H1 (cell line): ENCODE results near the gene PCDHB5. TPM values are rescaled to one million over a fixed set of nuclear protein-coding genes. Genes with fewer than 3 reads are reported as not detected.

ENCODE experiments used
- CTCF ChIA-PET: fragments of 300-600 bp; sonication (Branson Sonifier 250); formaldehyde crosslinking; loops from one replicate; lab custom pipeline; 2021; ENCODE audit not compliant: partially characterized antibody; lab: Charles Lee
- POLR2A ChIA-PET: fragments of 300-600 bp; sonication (Branson Sonifier 250); formaldehyde crosslinking; loops from one replicate; lab custom pipeline; 2021; ENCODE audit warnings: inconsistent platforms; ENCODE audit not compliant: partially characterized antibody; lab: Charles Lee
- DNase-seq, 2 experiments: peaks; one replicate each; pipeline versions ENCODE4 v3.0.0 to v3.0.0-alpha.2; 2010 to 2022; ENCODE audit warnings: low spot score in 2 of 2, low read depth in 1 of 2, mixed read lengths in 1 of 2
- FAIRE-seq: peaks from 2 replicates; lab custom pipeline; 2011; peaks lifted over from hg19 to GRCh38; lab: Jason Lieb, UNC
- H2AFZ ChIP-seq: 2 replicates; pipeline ENCODE4 v1.8.1; 2012; ENCODE audit warnings: low read length, inconsistent platforms
- H2AK5ac ChIP-seq: 2 replicates; pipeline ENCODE4 v1.6.1; 2013; ENCODE audit warnings: low read depth, low read length
- H2BK120ac ChIP-seq: replicated peaks from 2 replicates; pipeline ENCODE3; 2013; ENCODE audit warnings: low read depth, low read length, inconsistent platforms
- H2BK12ac ChIP-seq: 2 replicates; pipeline ENCODE4 v1.6.1; 2013; ENCODE audit warnings: low read depth, low read length
- H2BK15ac ChIP-seq: 2 replicates; pipeline ENCODE4 v1.6.1; 2013; ENCODE audit warnings: low read length
- H2BK20ac ChIP-seq: 2 replicates; pipeline ENCODE4 v1.6.1; 2013; ENCODE audit warnings: low read length
- H2BK5ac ChIP-seq: 2 replicates; pipeline ENCODE4 v1.6.1; 2013; ENCODE audit warnings: low read depth, low read length
- H3K14ac ChIP-seq: 2 replicates; pipeline ENCODE4 v1.6.1; 2013; ENCODE audit warnings: inconsistent platforms; ENCODE audit not compliant: insufficient read length
- H3K18ac ChIP-seq: 2 replicates; pipeline ENCODE4 v1.6.1; 2013; ENCODE audit warnings: low read length; ENCODE audit errors: extremely low read depth
- H3K23ac ChIP-seq: 2 replicates; pipeline ENCODE4 v1.6.1; 2013; ENCODE audit warnings: inconsistent platforms; ENCODE audit not compliant: insufficient read length
- H3K23me2 ChIP-seq: 2 replicates; pipeline ENCODE4 v1.6.1; 2013; ENCODE audit warnings: low read depth, low read length
- H3K27ac ChIP-seq: 2 replicates; pipeline ENCODE4 v1.6.1; 2011; ENCODE audit warnings: low read depth, low read length, inconsistent platforms
- H3K27me3 ChIP-seq, 4 experiments: replicated peaks in 1 of 4; 1 replicate in 1 of 4; 2 replicates in 3 of 4; pipeline versions ENCODE4 v1.6.1 to v1.8.1; 2011 to 2013; ENCODE audit warnings: low read length in 3 of 4, mild to moderate bottlenecking in 3 of 4, inconsistent platforms in 2 of 4, mixed read lengths in 2 of 4, moderate library complexity in 1 of 4; ENCODE audit not compliant: control insufficient read depth in 3 of 4, insufficient read depth in 3 of 4; ENCODE audit errors: extremely low read depth in 1 of 4
- H3K36me3 ChIP-seq, 4 experiments: 2 replicates each; pipeline versions ENCODE4 v1.6.1 to v1.8.1; 2011 to 2013; ENCODE audit warnings: mild to moderate bottlenecking in 4 of 4, low read length in 3 of 4, moderate library complexity in 2 of 4, control low read depth in 1 of 4, inconsistent platforms in 1 of 4; ENCODE audit not compliant: insufficient read depth in 4 of 4, control insufficient read depth in 2 of 4
- H3K4ac ChIP-seq: replicated peaks from 2 replicates; pipeline ENCODE3; 2013; ENCODE audit warnings: low read length, low read depth, mixed read lengths, inconsistent platforms; ENCODE audit not compliant: insufficient read length
- H3K4me1 ChIP-seq, 4 experiments: replicated peaks in 1 of 4; 1 replicate in 1 of 4; 2 replicates in 3 of 4; pipeline versions ENCODE4 v1.6.1 to v1.8.1; 2011 to 2013; ENCODE audit warnings: low read length in 3 of 4, inconsistent platforms in 2 of 4, mixed read lengths in 1 of 4; ENCODE audit not compliant: insufficient read depth in 4 of 4, control insufficient read depth in 3 of 4
- H3K4me2 ChIP-seq, 2 experiments: 2 replicates each; pipeline versions ENCODE4 v1.6.1 to v1.8.1; 2011 to 2013; ENCODE audit warnings: low read depth in 2 of 2, low read length in 2 of 2, control low read depth in 1 of 2, inconsistent platforms in 1 of 2, mild to moderate bottlenecking in 1 of 2; ENCODE audit not compliant: insufficient read depth in 1 of 2
- H3K4me3 ChIP-seq, 4 experiments: fragments of 200-600, 300-600 bp in 1 of 4; sonication (generic), shearing (Covaris generic), sonication (Bioruptor Twin) in 1 of 4; 2 replicates each; pipeline versions ENCODE4 v1.5.1 to v1.8.1; 2011 to 2016; ENCODE audit warnings: low read length in 4 of 4, low read depth in 3 of 4, control low read depth in 2 of 4, inconsistent platforms in 2 of 4, mild to moderate bottlenecking in 2 of 4, mixed read lengths in 1 of 4, moderate library complexity in 1 of 4; ENCODE audit not compliant: insufficient read depth in 2 of 4; ENCODE audit errors: extremely low read depth in 1 of 4
- H3K56ac ChIP-seq: replicated peaks from 2 replicates; pipeline ENCODE3; 2013; ENCODE audit warnings: low read depth, mild to moderate bottlenecking, mixed read lengths, low read length, inconsistent platforms; ENCODE audit not compliant: insufficient read length
- H3K79me1 ChIP-seq: 2 replicates; pipeline ENCODE4 v1.6.1; 2013; ENCODE audit warnings: low read depth, low read length, control low read depth
- H3K79me2 ChIP-seq, 2 experiments: 2 replicates each; pipeline versions ENCODE4 v1.6.1 to v1.8.1; 2012 to 2013; ENCODE audit warnings: low read length in 2 of 2, mild to moderate bottlenecking in 2 of 2, inconsistent platforms in 1 of 2; ENCODE audit not compliant: insufficient read depth in 2 of 2, control insufficient read depth in 1 of 2
- H3K9ac ChIP-seq, 4 experiments: replicated peaks in 1 of 4; 1 replicate in 1 of 4; 2 replicates in 3 of 4; pipeline versions ENCODE4 v1.6.1 to v1.8.1; 2011 to 2013; ENCODE audit warnings: low read depth in 3 of 4, low read length in 3 of 4, control low read depth in 2 of 4, mild to moderate bottlenecking in 2 of 4, moderate library complexity in 2 of 4, inconsistent platforms in 1 of 4; ENCODE audit errors: extremely low read depth in 1 of 4
- H3K9me3 ChIP-seq, 2 experiments: 2 replicates each; pipeline versions ENCODE4 v1.6.1 to v1.8.1; 2012 to 2013; ENCODE audit warnings: mild to moderate bottlenecking in 2 of 2, moderate library complexity in 2 of 2, control low read depth in 1 of 2, inconsistent platforms in 1 of 2, low read depth in 1 of 2, low read length in 1 of 2, mixed read lengths in 1 of 2; ENCODE audit not compliant: insufficient read depth in 2 of 2
- H4K20me1 ChIP-seq, 2 experiments: replicated peaks in 1 of 2; 2 replicates each; pipeline versions ENCODE3 to v1.8.1; 2011 to 2013; ENCODE audit warnings: inconsistent platforms in 2 of 2, low read length in 2 of 2, mild to moderate bottlenecking in 1 of 2; ENCODE audit not compliant: insufficient read depth in 2 of 2, control insufficient read depth in 1 of 2
- H4K5ac ChIP-seq: 2 replicates; pipeline ENCODE4 v1.6.1; 2013; ENCODE audit warnings: low read length, low read depth, mixed read lengths, inconsistent platforms; ENCODE audit not compliant: insufficient read length
- H4K8ac ChIP-seq: 2 replicates; pipeline ENCODE4 v1.8.0; 2013; ENCODE audit warnings: mild to moderate bottlenecking, moderate library complexity, low read length, inconsistent platforms; ENCODE audit not compliant: insufficient read depth; ENCODE audit errors: extremely low read depth
- H4K91ac ChIP-seq: replicated peaks from 2 replicates; pipeline ENCODE3; 2013; ENCODE audit warnings: low read length, mixed read lengths, inconsistent platforms; ENCODE audit not compliant: insufficient read length
- CTBP2 ChIP-seq: IDR thresholded peaks from 2 replicates; pipeline ENCODE4 v1.7.0; 2011; ENCODE audit warnings: borderline replicate concordance, mild to moderate bottlenecking, moderate library complexity, mixed read lengths, low read length; ENCODE audit not compliant: insufficient read depth, insufficient read length
- GTF2F1 ChIP-seq: IDR thresholded peaks from 2 replicates; pipeline ENCODE4 v1.6.1; 2012; ENCODE audit warnings: low read depth, low read length, improper control_type of control experiment, borderline replicate concordance
- POU5F1 ChIP-seq: IDR thresholded peaks from 2 replicates; pipeline ENCODE4 v1.6.1; 2011; ENCODE audit warnings: low read depth, mild to moderate bottlenecking, low read length, moderate library complexity
- WGBS, 2 experiments: shearing (Covaris generic) in 1 of 2; methylation state at CpG; one replicate each; pipeline versions ENCODE4 v1.1.6 to v1.1.7; 2013 to 2015; ENCODE audit warnings: low lambda C conversion rate in 2 of 2, mixed read lengths in 2 of 2, inconsistent platforms in 1 of 2, low coverage in 1 of 2, missing lambda C conversion rate in 1 of 2; ENCODE audit not compliant: insufficient replicate concordance in 2 of 2, insufficient coverage in 1 of 2, insufficient read length in 1 of 2; ENCODE audit errors: extremely low coverage in 1 of 2, missing lambda C conversion rate in 1 of 2; 5-methylcytosine and 5-hydroxymethylcytosine counted together
- polyA plus RNA-seq, 7 experiments: library from polyadenylated mRNA; depleted of rRNA in 3 of 7; stranded (reverse) in 5 of 7; unstranded in 2 of 7; fragments of >200 nt in 5 of 7; fragments of 200-250 nt in 2 of 7; gene quantifications; 1 replicate in 5 of 7; 2 replicates in 1 of 7; 4 replicates in 1 of 7; pipeline versions ENCODE4 v1.2.1 to v1.2.3, GENCODE V29; 2011 to 2013; ENCODE audit warnings: missing spikeins in 2 of 7, mixed read lengths in 2 of 7
- total RNA-seq: library from RNA; stranded (reverse); fragmentation: NEBNext Ultra II Directional; extraction: Animal tissue kit (Norgen Biotek cat#: 25700); gene quantifications from 2 replicates; pipeline ENCODE4 v1.2.1, GENCODE V29; 2021

PCDHB5 gene
- total and polyA plus RNA-seq, 2 of the 8 experiments (the other 6 are each of a cell fraction or from before 2014, with no cell fraction given), result 2.4 to 8.2 TPM

- no peaks in the 10 kb centered on the region for H3K79me2 ChIP-seq
- H3K56ac ChIP-seq, result no peak overlapping the region
- H3K18ac ChIP-seq, result no peak overlapping the region
- no peak overlapping the region for H3K4me2 ChIP-seq
- H3K9me3 ChIP-seq, result peaks cover 5 to 11% of the 10 kb centered on the region in 2 experiments; a peak in 2 of 4 replicates
- H3K4me3 ChIP-seq, result no peak overlapping the region
- no peak overlapping the region for H2BK12ac ChIP-seq
- H3K27me3 ChIP-seq, result no peaks in the 10 kb centered on the region
- no peak overlapping the region for H2AFZ ChIP-seq
- TF ChIP-seq GTF2F1, result no peak
- no peak for TF ChIP-seq CTBP2
- no peak for TF ChIP-seq POU5F1
- no peak overlapping the region for H3K14ac ChIP-seq
- no peak overlapping the region for H2BK15ac ChIP-seq
- H3K36me3 ChIP-seq, result no peaks in the 10 kb centered on the region
- H2BK5ac ChIP-seq, result no peak overlapping the region
- H2AK5ac ChIP-seq, result no peak overlapping the region
- H3K23ac ChIP-seq, result no peak overlapping the region
- H4K5ac ChIP-seq, result no peak overlapping the region
- 90% methylated on average over 33 of the region's 33 CpGs; no CpG with 5 or more reads in 1 of the 2 experiments for WGBS, 2 experiments
- H3K9ac ChIP-seq, result no peak overlapping the region
- POLR2A ChIA-PET, result interaction anchor here (0.8 kb wide), 1 partner anchor 15 kb away, joined by 3 read pairs; no protein-coding TSS in a partner anchor
- CTCF ChIA-PET, result interaction anchor here (0.6 to 1.9 kb wide), 15 partner anchors 9 to 402 kb away, joined by 3 to 9 read pairs (median 4); partner anchors contain the start of genes PCDHB10, PCDHB11, PCDHB12 and PCDHB16
- H2BK20ac ChIP-seq, result no peak overlapping the region
- no peak for FAIRE-seq
- no peak overlapping the region; the same call in 1 of the 2 replicates for H4K8ac ChIP-seq
- DNase-seq, result no peak
- no peak overlapping the region for H3K4ac ChIP-seq
- no peaks in the 10 kb centered on the region for H3K79me1 ChIP-seq
- no peak overlapping the region for H4K91ac ChIP-seq
- no peak overlapping the region for H3K27ac ChIP-seq
- H3K4me1 ChIP-seq, result no peaks in the 10 kb centered on the region
- no peaks in the 10 kb centered on the region for H4K20me1 ChIP-seq
- no peaks in the 10 kb centered on the region for H3K23me2 ChIP-seq
- H2BK120ac ChIP-seq, result no peak overlapping the region
Measured at GRCh38 chr5:141150224-141150992, 15.4 kb downstream of the PCDHB5 start.
